Measurements from ENCODE around the gene TCF7L1.

The TCF7L1 gene

DNA sequence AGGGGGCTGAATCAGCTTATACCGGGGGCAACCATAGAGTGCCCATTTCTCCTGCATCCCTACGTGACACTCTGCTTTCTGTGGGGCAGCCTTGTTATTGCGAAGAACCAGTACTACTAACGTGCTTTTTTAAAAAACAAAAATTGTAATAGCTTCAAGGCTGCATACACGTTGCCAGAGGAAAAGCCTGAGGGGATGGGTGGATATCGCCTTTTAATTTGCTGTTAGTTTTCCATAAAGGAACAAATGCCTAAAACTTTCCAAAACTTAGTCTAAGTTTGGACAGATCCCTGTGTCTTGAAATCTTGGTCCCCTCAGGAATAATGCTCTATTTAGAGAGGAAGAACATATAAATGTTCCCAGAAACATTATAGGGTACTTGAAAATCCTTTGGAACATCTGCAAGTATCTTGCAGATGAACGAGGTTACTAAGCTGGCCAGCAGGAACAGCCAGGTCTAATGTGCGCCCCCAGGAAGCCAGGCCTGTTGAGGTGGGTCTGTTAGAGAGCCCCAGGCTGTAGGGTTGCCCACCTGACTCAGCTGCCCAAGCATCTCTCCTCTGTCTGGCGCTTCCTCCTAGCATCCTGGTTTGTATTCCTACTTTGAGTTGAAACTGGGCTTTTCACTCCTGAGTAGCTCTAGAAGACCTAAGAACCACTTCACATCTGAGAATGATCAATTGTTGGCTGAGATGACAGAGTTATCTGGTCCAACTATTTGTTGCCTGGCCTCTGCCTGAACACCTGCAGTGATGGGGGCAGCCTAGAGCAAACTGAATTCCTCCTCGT, 97.7 kb downstream of the TCF7L1 start:
- no peak for DNase-seq (ENCODE audit: low spot score)

- DNase-seq (ENCODE audit: low spot score) = no peak
Observed at GRCh38 chr2:85231468-85231805, 98.2 kb downstream of the TCF7L1 start.

DNA sequence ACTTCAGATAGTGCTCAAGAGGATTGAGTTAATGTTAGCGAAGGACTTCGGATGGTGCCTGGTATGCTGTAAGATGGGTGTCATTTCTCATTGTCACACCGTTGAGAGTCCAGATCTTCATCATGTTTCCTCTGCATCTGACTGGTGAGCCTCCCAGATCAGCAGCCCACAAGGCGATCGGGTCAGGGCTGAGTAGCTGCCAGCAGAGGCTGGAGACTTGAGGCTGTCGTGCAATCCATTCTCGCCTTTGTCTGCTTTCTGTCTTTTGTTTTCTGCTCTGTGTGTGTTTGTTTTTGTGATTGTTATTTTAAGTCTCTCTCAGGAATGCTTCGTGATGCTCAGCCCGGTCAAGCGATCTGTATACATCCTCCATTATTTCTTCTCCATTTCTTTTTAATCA, 98.8 kb downstream of the TCF7L1 start:
- no peak for DNase-seq (ENCODE audit: low spot score)

DNA sequence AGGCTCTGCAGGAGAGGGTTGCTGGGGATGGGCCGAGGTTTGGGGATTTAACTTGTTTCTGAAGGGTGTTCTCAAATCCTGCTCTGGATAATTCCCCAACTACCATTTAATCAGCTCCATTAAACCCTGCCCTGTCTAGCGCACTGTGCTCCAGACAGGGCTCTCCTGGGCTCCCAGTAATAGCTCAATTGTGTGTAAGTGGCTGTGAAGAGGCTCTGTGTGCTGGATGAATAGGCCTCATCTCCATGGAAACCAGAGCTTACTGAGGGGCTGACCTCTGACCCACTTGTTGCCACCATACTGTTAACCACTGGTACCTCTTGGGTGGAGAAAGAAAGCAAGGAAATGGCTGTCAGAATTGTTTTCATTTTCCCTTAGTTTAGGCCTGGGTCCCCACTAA, 101.7 kb downstream of the TCF7L1 start:
- DNase-seq (ENCODE audit: low spot score) = no peak

GRCh38 chr2:85235281-85235680, 102.1 kb downstream of the TCF7L1 start:
- no peak for DNase-seq (ENCODE audit: low spot score)

DNA sequence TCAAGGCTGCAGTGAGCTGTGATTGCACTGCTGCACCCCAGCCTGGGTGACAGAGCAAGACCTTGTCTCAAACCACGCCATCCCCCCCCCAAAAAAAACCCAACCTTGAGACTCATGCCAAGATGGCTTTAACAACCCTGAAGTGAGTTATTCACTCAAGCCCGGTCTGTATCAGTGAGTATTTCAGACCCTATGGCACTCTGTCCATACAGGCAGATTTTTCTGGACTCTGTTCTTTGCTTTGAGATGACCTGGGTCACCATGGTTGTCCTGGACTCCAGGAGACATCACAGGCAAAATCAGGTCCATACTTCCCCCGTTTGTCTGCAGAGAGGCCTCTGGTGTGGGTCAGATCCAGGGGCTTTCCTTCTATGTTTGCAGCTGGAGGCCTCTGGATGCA, 102.9 kb downstream of the TCF7L1 start:
- DNase-seq (ENCODE audit: low spot score) = no peak

DNA sequence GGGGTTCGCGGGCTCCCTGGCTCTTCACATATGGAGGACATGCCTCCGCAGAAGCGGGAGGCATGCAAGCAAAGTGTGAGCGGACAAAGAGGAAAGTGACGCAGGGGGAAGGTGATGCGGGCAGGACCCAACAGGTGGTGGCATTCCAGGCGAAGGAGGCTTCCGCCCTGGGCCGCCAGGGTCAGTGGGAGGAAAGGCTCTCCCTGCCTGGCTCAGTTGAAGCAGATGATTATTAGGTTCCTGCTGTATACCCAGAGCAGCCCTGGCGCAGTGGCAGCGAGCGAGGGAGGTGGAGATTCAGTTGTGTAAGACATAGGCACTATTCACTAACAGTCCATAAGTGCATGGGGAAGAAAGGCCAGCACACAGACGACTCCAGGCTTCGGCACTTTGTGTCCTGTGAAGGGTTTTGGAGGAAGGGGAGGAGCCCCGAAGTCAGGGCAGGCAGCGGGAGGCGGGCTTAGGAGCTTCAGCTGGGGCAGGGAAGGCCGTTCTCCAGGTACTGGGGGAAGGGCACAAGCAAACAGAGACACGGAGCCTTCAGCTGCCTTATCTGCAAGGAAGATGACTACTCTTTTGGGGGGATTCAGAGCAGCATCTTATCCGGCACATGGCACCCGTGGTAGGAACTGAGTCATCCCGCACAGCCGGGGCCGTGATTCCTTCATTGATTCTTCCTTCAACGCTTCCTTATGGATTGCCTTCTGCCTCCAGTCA, 104.8 kb downstream of the TCF7L1 start:
- DNase-seq (ENCODE audit: low spot score) = no peak

- DNase-seq (ENCODE audit: low spot score) = no peak
Observed at GRCh38 chr2:85238607-85239006, 105.4 kb downstream of the TCF7L1 start.

- no peak for DNase-seq (ENCODE audit: low spot score)
Observed at GRCh38 chr2:85239102-85239501, 105.9 kb downstream of the TCF7L1 start.

- no peak for DNase-seq (ENCODE audit: low spot score)
Observed at GRCh38 chr2:85240055-85240454, 106.9 kb downstream of the TCF7L1 start.

GRCh38 chr2:85242321-85242720, 109.1 kb downstream of the TCF7L1 start:
- DNase-seq (ENCODE audit: low spot score) = no peak

DNA sequence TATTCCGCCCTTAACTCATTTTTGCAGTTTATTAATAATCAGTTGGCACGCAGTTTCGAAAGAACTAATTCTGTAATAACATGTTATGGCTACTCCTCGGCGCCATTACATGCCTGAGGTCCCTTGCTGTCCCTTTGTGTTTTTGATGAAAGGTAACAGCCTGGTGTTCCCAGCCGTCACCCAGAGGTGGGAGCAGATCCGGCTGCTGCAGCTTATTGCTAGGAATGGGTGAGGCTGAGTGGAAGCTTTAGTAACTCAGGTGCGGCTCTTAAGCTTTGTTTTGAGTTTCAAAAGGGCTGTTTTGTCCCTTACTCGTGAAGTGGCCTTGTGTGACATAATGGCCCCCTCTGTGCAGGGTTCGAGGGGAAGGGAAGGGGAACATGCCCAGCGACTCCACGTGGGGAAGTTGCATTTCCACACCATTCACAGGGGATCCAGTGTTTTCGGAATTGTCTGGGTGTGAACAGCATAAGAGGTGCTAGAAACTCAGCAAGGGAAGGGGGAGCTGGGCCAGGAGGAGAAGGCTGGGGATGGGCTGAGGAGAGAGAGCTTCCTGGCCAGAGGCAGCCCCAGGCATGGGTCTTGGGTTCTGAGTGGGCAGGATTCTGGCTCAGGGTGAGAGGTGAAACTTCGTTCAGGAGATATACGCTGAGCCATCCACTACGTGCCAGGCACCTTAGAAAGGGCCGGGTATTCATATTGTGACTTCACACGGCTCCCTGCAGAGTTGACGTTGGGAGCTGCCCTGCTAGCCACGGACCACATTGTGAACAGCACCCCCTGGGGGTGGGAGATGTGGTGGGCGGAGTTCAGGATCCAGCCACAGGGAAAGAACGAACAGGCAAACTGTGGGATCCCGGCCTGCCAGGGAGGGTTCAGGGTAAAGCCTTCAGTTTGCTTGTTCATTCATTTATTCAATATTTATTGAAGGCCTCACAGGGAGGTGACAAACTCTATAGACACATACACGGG, 110.2 kb downstream of the TCF7L1 start:
- DNase-seq (ENCODE audit: low spot score) = peak; percentile 65

GRCh38 chr2:85244828-85245227, 111.6 kb downstream of the TCF7L1 start:
- DNase-seq (ENCODE audit: low spot score) = no peak

DNA sequence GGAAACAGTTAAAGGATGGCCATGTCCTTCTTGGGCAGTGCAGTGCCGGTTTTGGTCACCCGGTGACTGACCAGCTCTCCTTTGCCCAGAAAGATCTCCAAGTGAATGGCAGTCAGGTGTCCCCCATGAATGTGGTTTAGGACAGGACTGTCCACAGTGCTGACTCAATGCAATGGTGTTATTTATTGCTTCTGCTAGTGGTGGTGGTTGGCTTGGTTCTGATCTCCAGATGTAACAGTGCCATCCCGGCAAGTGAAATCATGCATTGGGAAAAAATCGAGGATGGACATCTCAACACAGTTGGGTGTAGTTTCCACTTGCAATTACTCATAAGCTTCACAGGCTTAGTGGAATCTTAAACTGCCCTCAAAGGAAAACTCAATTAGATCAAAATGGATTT, 112.7 kb downstream of the TCF7L1 start:
- DNase-seq (ENCODE audit: low spot score) = no peak

DNA sequence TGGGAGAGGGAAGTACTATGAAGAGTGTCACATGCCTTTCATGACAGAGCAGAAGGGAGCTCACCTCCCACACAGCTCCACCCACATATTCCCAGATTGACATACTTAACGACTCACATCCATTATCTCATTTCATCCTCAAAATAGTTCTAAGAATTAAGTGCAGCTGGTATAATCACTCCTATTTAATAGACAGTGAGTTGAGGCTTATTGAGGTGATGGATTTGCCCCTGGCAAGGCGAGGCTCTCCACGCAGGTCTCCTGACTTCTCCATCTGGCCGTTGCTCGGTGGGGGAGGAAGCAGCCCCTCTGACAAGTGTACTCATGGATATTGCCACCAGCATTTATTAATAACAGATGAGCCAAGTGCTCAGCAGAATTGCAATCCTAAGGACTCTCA, 113.2 kb downstream of the TCF7L1 start:
- DNase-seq (ENCODE audit: low spot score) = peak; percentile 71

GRCh38 chr2:85247610-85248009, 114.4 kb downstream of the TCF7L1 start:
- DNase-seq (ENCODE audit: low spot score) = no peak

- DNase-seq (ENCODE audit: low spot score) = no peak
Observed at GRCh38 chr2:85248773-85249509, 115.7 kb downstream of the TCF7L1 start.

GRCh38 chr2:85250045-85250444, 116.9 kb downstream of the TCF7L1 start:
- DNase-seq (ENCODE audit: low spot score) = no peak

- no peak for DNase-seq (ENCODE audit: low spot score)
Observed at GRCh38 chr2:85251070-85251616, 118.0 kb downstream of the TCF7L1 start.

DNA sequence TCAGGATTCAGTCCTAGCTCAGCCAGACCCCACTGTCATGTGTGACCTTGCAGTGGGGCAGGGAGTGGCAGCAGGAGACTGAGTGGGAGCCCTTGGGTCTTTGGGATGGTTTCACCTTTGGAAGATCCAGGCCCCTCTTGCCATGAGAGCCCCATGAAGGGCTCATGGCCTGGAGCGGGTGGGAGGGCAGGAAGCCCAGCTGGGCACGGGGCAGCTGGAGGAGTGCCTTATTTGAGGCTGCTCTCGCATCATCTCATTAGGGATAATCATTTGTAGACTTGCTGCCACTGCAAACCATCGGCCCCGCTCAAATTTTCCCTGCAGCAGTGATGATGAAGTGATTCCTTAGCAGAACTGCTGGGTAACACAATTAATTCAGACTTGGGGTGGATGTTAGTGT, 120.7 kb downstream of the TCF7L1 start:
- peak; percentile 55 for DNase-seq (ENCODE audit: low spot score)

DNA sequence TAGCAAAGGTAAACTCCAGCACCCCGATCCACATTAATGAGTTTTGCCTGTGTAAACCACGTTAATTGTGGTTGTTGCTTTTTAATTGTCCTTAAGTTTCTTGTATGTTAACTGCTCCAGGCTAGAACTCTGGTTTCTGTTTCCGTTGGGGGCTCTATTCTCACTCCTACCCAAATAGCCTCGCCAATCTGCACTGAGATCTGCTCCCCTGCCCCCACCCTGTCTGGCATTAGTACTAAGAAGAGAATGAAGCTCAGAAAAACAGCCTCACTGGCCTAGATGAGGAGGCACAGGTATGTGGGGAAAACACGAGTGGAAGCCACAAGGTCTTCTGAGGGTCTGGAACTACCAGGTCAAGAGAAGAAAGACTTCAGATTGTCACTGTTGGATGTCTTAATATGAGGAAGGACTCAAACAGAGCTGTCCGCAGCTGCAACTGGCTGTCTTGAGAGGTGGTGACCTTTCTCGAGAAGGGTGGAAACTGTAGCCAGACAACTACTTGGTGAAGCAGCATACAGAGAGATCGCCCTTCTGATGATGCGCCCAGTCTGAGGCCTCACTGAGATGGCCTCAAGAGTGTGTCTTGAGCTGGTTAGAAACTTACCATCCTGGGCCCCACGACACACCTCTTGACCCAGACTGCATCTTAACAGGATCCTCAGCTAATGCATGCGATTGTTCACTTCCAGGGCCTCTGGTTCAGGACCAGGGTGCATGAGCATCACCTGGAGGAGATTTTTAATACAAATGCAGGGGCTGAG, 121.5 kb downstream of the TCF7L1 start:
- no peak for DNase-seq (ENCODE audit: low spot score)
